HepG2 (cell line): ENCODE results near the gene INSRR.

Experiments used
- FOXJ3 ChIP-seq: sonication (generic); formaldehyde crosslinking; IDR thresholded peaks from 2 replicates; pipeline ENCODE4 v1.4.0; 2020; ENCODE audit warnings: missing genetic modification reagents, mild to moderate bottlenecking, borderline replicate concordance
- HDAC2 ChIP-seq: sonication (generic); formaldehyde crosslinking; IDR thresholded peaks from 2 replicates; pipeline ENCODE4 v1.4.0; 2020; ENCODE audit warnings: missing genetic modification reagents
- MAFF ChIP-seq: IDR thresholded peaks from 2 replicates; pipeline ENCODE4 v1.6.1; 2011; ENCODE audit warnings: low read depth, low read length, improper control_type of control experiment
- NONO ChIP-seq, 2 experiments: fragments of 450-650 bp in 1 of 2; sonication (generic) in 1 of 2; formaldehyde crosslinking in 1 of 2; IDR thresholded peaks in 1 of 2; conservative IDR thresholded peaks in 1 of 2; 2 replicates each; pipeline versions ENCODE4 v1.6.1 to v1.8.0; 2017 to 2022; ENCODE audit warnings: mild to moderate bottlenecking in 1 of 2, missing genetic modification reagents in 1 of 2, moderate library complexity in 1 of 2
- RARG ChIP-seq: sonication (generic); formaldehyde crosslinking; IDR thresholded peaks from 2 replicates; pipeline ENCODE4 v1.4.0; 2020; ENCODE audit warnings: low read depth, mild to moderate bottlenecking, missing genetic modification reagents
- SOX6 ChIP-seq, 2 experiments: fragments of 450-650 bp in 1 of 2; sonication (generic) in 1 of 2; formaldehyde crosslinking in 1 of 2; IDR thresholded peaks; 2 replicates each; pipeline versions ENCODE4 v1.4.0 to v1.6.1; 2017 to 2020; ENCODE audit warnings: antibody characterized with exemption in 1 of 2, mild to moderate bottlenecking in 1 of 2, missing genetic modification reagents in 1 of 2
- ZNF510 ChIP-seq: sonication (generic); formaldehyde crosslinking; IDR thresholded peaks from 2 replicates; pipeline ENCODE4 v1.4.0; 2020; ENCODE audit warnings: low read depth, mild to moderate bottlenecking, missing genetic modification reagents
- TF ChIP-seq, protein P1 (sequence below): sonication (generic); formaldehyde crosslinking; IDR thresholded peaks from 2 replicates; pipeline ENCODE4 v1.4.0; 2020; ENCODE audit warnings: missing genetic modification reagents
- TF ChIP-seq, protein P2 (sequence below): sonication (generic); formaldehyde crosslinking; IDR thresholded peaks from 2 replicates; pipeline ENCODE4 v1.5.0; 2020; ENCODE audit warnings: mild to moderate bottlenecking, missing genetic modification reagents, moderate library complexity

DNA sequence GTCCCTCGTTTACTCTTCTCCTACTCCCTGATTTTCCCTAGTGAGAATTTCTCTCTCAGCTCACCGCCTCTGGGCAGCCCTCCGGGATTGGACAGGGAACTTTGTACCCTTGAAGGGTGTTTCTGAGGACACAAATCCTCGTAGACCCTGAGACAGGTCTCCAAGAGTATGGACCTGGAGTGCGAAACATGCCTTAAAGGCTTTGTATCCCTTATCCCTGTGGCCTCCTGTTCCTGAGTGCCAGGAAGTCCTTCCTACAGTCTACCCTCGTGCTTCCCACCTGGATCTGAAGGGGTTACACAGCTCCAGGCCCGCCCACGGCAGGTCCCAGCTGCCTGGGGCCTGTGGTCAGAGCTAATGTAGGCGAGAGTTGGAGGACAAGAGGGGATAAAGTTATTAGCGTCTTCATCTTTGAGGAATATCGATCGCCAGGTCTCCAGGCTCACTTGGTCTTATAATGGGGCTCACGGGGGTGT lies 27.0 kb upstream of the INSRR start:
- TF ChIP-seq RARG (CRISPR knock-in tag) = no peak
- TF ChIP-seq MAFF = no peak
- TF ChIP-seq HDAC2 (CRISPR knock-in tag) = no peak
- TF ChIP-seq FOXJ3 (CRISPR knock-in tag) = no peak
- TF ChIP-seq NONO (IDR thresholded peaks at IDR 0.05) = no peak
- TF ChIP-seq NONO (CRISPR knock-in tag; conservative IDR thresholded peaks at IDR 0.05) = no peak
- TF ChIP-seq, protein P1, sequence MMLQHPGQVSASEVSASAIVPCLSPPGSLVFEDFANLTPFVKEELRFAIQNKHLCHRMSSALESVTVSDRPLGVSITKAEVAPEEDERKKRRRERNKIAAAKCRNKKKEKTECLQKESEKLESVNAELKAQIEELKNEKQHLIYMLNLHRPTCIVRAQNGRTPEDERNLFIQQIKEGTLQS = no peak
- TF ChIP-seq, protein P2, sequence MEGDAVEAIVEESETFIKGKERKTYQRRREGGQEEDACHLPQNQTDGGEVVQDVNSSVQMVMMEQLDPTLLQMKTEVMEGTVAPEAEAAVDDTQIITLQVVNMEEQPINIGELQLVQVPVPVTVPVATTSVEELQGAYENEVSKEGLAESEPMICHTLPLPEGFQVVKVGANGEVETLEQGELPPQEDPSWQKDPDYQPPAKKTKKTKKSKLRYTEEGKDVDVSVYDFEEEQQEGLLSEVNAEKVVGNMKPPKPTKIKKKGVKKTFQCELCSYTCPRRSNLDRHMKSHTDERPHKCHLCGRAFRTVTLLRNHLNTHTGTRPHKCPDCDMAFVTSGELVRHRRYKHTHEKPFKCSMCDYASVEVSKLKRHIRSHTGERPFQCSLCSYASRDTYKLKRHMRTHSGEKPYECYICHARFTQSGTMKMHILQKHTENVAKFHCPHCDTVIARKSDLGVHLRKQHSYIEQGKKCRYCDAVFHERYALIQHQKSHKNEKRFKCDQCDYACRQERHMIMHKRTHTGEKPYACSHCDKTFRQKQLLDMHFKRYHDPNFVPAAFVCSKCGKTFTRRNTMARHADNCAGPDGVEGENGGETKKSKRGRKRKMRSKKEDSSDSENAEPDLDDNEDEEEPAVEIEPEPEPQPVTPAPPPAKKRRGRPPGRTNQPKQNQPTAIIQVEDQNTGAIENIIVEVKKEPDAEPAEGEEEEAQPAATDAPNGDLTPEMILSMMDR (CRISPR knock-in tag) = no peak
- TF ChIP-seq SOX6 (IDR thresholded peaks at IDR 0.05) = no peak
- no peak for TF ChIP-seq SOX6 (CRISPR knock-in tag; IDR thresholded peaks at IDR 0.05)
- no peak for TF ChIP-seq ZNF510
